ENCODE data around the gene FLNB. TPM values are rescaled to one million over a fixed set of nuclear protein-coding genes. Genes with fewer than 3 reads are reported as not detected.

The FLNB gene
- total RNA-seq, 1 experiment from 2014 or later = 127 TPM

DNA sequence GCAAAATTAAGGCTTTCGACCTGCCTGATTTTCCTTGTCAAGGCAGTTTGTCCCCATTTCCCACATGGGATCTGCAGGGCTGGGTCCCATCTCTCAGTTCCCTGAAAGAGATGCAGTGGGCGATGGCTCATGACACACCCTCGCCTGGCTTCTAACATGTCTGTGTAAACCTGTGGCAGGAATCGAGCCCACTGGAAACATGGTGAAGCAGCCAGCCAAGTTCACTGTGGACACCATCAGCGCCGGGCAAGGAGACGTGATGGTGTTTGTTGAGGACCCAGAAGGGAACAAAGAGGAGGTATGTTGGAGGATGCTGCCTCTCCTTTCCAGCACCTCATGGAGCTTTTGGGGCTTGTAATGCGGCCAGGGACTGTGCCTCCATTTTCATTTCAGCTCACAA lies 86.4 kb downstream of the FLNB start:
- Mint-ChIP-seq H3K4me1 (no peaks in the 10 kb centered on the region), H3K27me3 (ENCODE audit: low read depth) (no peaks in the 10 kb centered on the region), H3K36me3 (peaks cover 31% of the 10 kb centered on the region), H3K27ac (no peak overlapping the region), H3K4me3 (no peak overlapping the region), H3K9me3 (no peaks in the 10 kb centered on the region)
- TF ChIP-seq, protein P1, sequence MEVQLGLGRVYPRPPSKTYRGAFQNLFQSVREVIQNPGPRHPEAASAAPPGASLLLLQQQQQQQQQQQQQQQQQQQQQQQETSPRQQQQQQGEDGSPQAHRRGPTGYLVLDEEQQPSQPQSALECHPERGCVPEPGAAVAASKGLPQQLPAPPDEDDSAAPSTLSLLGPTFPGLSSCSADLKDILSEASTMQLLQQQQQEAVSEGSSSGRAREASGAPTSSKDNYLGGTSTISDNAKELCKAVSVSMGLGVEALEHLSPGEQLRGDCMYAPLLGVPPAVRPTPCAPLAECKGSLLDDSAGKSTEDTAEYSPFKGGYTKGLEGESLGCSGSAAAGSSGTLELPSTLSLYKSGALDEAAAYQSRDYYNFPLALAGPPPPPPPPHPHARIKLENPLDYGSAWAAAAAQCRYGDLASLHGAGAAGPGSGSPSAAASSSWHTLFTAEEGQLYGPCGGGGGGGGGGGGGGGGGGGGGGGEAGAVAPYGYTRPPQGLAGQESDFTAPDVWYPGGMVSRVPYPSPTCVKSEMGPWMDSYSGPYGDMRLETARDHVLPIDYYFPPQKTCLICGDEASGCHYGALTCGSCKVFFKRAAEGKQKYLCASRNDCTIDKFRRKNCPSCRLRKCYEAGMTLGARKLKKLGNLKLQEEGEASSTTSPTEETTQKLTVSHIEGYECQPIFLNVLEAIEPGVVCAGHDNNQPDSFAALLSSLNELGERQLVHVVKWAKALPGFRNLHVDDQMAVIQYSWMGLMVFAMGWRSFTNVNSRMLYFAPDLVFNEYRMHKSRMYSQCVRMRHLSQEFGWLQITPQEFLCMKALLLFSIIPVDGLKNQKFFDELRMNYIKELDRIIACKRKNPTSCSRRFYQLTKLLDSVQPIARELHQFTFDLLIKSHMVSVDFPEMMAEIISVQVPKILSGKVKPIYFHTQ (CRISPR knock-in tag; IDR thresholded peaks at IDR 0.05) = no peak
- no peak for TF ChIP-seq ESRRA (CRISPR knock-in tag; IDR thresholded peaks at IDR 0.05; ENCODE audit: borderline replicate concordance)
- no peak for TF ChIP-seq TEAD1 (CRISPR knock-in tag; IDR thresholded peaks at IDR 0.05)
- no peak for TF ChIP-seq ZNF121 (CRISPR knock-in tag; IDR thresholded peaks at IDR 0.05)
- TF ChIP-seq, protein P2, sequence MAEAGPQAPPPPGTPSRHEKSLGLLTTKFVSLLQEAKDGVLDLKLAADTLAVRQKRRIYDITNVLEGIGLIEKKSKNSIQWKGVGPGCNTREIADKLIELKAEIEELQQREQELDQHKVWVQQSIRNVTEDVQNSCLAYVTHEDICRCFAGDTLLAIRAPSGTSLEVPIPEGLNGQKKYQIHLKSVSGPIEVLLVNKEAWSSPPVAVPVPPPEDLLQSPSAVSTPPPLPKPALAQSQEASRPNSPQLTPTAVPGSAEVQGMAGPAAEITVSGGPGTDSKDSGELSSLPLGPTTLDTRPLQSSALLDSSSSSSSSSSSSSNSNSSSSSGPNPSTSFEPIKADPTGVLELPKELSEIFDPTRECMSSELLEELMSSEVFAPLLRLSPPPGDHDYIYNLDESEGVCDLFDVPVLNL (CRISPR knock-in tag; IDR thresholded peaks at IDR 0.05; ENCODE audit: borderline replicate concordance, low read depth) = no peak
- TF ChIP-seq ZNF263 (CRISPR knock-in tag; IDR thresholded peaks at IDR 0.05; ENCODE audit: low read depth) = no peak
- TF ChIP-seq MYBL2 (CRISPR knock-in tag; IDR thresholded peaks at IDR 0.05) = no peak
- DNase-seq (ENCODE audit: low spot score) (no peak), ATAC-seq (no peak)
- ChIA-PET POLR2A (interaction anchor here (0.5 kb wide), 1 partner anchor 48 kb away, joined by 4 read pairs; no protein-coding TSS in a partner anchor), CTCF (no interaction called here)

DNA sequence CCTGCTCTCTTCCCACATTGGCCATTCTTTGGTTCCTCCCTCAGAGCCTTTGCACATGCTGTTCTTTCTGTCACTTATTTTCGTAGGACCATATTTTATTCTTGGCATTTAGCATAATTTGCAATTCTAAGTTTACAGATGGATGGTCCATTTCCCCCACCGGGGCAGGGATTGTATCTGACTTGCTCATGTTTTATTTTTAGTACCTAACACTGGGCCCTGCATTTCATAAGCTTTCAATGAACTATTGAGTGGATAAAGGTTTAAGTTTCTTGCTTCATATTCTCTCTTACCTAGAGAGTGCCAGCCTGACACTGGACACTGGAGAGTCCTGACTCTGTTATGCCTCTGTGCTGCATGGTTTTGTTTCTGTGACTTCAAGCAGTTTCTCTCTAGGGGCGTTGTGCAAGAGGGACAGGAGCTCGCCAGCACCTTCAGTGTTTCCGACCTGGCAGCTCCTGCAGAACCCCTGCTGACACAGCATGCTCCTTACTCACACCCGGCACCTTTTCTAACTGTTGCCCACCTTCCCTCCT lies 87.4 kb downstream of the FLNB start:
- H3K9me3 Mint-ChIP-seq = no peaks in the 10 kb centered on the region
- no peak overlapping the region for H3K4me3 Mint-ChIP-seq
- ChIA-PET CTCF (no interaction called here), POLR2A (no interaction called here)
- no peak overlapping the region for H3K27ac Mint-ChIP-seq
- ATAC-seq (no peak), DNase-seq (ENCODE audit: low spot score) (no peak)
- H3K36me3 Mint-ChIP-seq = peaks cover 31% of the 10 kb centered on the region
- H3K4me1 Mint-ChIP-seq = no peaks in the 10 kb centered on the region
- H3K27me3 Mint-ChIP-seq (ENCODE audit: low read depth) = no peaks in the 10 kb centered on the region
- TF ChIP-seq KAT7 (CRISPR knock-in tag; IDR thresholded peaks at IDR 0.05; ENCODE audit: borderline replicate concordance) = no peak
- TF ChIP-seq, protein P3, sequence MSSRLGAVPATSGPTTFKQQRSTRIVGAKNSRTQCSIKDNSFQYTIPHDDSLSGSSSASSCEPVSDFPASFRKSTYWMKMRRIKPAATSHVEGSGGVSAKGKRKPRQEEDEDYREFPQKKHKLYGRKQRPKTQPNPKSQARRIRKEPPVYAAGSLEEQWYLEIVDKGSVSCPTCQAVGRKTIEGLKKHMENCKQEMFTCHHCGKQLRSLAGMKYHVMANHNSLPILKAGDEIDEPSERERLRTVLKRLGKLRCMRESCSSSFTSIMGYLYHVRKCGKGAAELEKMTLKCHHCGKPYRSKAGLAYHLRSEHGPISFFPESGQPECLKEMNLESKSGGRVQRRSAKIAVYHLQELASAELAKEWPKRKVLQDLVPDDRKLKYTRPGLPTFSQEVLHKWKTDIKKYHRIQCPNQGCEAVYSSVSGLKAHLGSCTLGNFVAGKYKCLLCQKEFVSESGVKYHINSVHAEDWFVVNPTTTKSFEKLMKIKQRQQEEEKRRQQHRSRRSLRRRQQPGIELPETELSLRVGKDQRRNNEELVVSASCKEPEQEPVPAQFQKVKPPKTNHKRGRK (CRISPR knock-in tag; IDR thresholded peaks at IDR 0.05; ENCODE audit: borderline replicate concordance) = no peak
- no peak for TF ChIP-seq NFATC4 (CRISPR knock-in tag; IDR thresholded peaks at IDR 0.05)

DNA sequence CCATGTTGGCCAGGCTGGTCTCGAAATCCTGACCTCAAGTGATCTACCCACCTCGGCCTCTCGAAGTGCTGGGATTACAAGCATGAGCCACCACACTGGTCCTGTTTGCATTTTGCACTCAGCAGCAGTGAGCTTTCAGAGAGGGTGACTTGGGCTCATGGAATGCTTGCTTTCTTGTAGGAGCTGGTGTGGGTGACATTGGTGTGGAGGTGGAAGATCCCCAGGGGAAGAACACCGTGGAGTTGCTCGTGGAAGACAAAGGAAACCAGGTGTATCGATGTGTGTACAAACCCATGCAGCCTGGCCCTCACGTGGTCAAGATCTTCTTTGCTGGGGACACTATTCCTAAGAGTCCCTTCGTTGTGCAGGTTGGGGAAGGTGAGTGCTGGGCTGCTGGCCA lies 90.3 kb downstream of the FLNB start:
- ChIA-PET CTCF (no interaction called here), POLR2A (no interaction called here)
- no peaks in the 10 kb centered on the region for H3K27me3 Mint-ChIP-seq (ENCODE audit: low read depth)
- H3K4me3 Mint-ChIP-seq = no peak overlapping the region
- H3K27ac Mint-ChIP-seq = no peak overlapping the region
- peaks cover 54% of the 10 kb centered on the region for H3K36me3 Mint-ChIP-seq
- no peak for DNase-seq (ENCODE audit: low spot score)
- no peaks in the 10 kb centered on the region for H3K4me1 Mint-ChIP-seq
- no peaks in the 10 kb centered on the region for H3K9me3 Mint-ChIP-seq
- ATAC-seq = no peak
- TF ChIP-seq RORB (CRISPR knock-in tag; IDR thresholded peaks at IDR 0.05) (no peak), IRF2 (CRISPR knock-in tag; IDR thresholded peaks at IDR 0.05; ENCODE audit: borderline replicate concordance, low read depth) (no peak), GRHL2 (CRISPR knock-in tag; IDR thresholded peaks at IDR 0.05; ENCODE audit: insufficient replicate concordance, severe bottlenecking) (no peak), NFATC4 (CRISPR knock-in tag; IDR thresholded peaks at IDR 0.05) (no peak), NFE2L1 (CRISPR knock-in tag; IDR thresholded peaks at IDR 0.05) (no peak), PRRX2 (CRISPR knock-in tag; IDR thresholded peaks at IDR 0.05) (no peak), NR2C2 (CRISPR knock-in tag; IDR thresholded peaks at IDR 0.05) (no peak), GABPB1 (CRISPR knock-in tag; IDR thresholded peaks at IDR 0.05) (no peak), TP53 (CRISPR knock-in tag; IDR thresholded peaks at IDR 0.05) (no peak)
- TF ChIP-seq, protein P4, sequence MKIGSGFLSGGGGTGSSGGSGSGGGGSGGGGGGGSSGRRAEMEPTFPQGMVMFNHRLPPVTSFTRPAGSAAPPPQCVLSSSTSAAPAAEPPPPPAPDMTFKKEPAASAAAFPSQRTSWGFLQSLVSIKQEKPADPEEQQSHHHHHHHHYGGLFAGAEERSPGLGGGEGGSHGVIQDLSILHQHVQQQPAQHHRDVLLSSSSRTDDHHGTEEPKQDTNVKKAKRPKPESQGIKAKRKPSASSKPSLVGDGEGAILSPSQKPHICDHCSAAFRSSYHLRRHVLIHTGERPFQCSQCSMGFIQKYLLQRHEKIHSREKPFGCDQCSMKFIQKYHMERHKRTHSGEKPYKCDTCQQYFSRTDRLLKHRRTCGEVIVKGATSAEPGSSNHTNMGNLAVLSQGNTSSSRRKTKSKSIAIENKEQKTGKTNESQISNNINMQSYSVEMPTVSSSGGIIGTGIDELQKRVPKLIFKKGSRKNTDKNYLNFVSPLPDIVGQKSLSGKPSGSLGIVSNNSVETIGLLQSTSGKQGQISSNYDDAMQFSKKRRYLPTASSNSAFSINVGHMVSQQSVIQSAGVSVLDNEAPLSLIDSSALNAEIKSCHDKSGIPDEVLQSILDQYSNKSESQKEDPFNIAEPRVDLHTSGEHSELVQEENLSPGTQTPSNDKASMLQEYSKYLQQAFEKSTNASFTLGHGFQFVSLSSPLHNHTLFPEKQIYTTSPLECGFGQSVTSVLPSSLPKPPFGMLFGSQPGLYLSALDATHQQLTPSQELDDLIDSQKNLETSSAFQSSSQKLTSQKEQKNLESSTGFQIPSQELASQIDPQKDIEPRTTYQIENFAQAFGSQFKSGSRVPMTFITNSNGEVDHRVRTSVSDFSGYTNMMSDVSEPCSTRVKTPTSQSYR (CRISPR knock-in tag; IDR thresholded peaks at IDR 0.05) = no peak
- TF ChIP-seq, protein P5, sequence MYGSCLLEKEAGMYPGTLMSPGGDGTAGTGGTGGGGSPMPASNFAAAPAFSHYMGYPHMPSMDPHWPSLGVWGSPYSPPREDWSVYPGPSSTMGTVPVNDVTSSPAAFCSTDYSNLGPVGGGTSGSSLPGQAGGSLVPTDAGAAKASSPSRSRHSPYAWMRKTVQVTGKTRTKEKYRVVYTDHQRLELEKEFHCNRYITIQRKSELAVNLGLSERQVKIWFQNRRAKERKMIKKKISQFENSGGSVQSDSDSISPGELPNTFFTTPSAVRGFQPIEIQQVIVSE (CRISPR knock-in tag; IDR thresholded peaks at IDR 0.05; ENCODE audit: borderline replicate concordance) = no peak
- TF ChIP-seq, protein P6, sequence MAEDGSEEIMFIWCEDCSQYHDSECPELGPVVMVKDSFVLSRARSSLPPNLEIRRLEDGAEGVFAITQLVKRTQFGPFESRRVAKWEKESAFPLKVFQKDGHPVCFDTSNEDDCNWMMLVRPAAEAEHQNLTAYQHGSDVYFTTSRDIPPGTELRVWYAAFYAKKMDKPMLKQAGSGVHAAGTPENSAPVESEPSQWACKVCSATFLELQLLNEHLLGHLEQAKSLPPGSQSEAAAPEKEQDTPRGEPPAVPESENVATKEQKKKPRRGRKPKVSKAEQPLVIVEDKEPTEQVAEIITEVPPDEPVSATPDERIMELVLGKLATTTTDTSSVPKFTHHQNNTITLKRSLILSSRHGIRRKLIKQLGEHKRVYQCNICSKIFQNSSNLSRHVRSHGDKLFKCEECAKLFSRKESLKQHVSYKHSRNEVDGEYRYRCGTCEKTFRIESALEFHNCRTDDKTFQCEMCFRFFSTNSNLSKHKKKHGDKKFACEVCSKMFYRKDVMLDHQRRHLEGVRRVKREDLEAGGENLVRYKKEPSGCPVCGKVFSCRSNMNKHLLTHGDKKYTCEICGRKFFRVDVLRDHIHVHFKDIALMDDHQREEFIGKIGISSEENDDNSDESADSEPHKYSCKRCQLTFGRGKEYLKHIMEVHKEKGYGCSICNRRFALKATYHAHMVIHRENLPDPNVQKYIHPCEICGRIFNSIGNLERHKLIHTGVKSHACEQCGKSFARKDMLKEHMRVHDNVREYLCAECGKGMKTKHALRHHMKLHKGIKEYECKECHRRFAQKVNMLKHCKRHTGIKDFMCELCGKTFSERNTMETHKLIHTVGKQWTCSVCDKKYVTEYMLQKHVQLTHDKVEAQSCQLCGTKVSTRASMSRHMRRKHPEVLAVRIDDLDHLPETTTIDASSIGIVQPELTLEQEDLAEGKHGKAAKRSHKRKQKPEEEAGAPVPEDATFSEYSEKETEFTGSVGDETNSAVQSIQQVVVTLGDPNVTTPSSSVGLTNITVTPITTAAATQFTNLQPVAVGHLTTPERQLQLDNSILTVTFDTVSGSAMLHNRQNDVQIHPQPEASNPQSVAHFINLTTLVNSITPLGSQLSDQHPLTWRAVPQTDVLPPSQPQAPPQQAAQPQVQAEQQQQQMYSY (CRISPR knock-in tag; IDR thresholded peaks at IDR 0.05) = no peak
